ENCODE measurements around the gene FAM229A.
"Not testable (repeated sequence)": the region's sequence is repeated elsewhere in the genome, so short reads cannot be mapped to it uniquely, and the experiment has no call there.

Gene FAM229A

GRCh38 chr1:32377541-32378220 is 15.4 kb upstream of the FAM229A start:
- no peak for DNase-seq (ENCODE audit: extremely low read depth in 1 of 2, low read depth in 1 of 2)

GRCh38 chr1:32376199-32376598 is 13.9 kb upstream of the FAM229A start:
- no peak for DNase-seq (ENCODE audit: extremely low read depth in 1 of 2, low read depth in 1 of 2)

DNA sequence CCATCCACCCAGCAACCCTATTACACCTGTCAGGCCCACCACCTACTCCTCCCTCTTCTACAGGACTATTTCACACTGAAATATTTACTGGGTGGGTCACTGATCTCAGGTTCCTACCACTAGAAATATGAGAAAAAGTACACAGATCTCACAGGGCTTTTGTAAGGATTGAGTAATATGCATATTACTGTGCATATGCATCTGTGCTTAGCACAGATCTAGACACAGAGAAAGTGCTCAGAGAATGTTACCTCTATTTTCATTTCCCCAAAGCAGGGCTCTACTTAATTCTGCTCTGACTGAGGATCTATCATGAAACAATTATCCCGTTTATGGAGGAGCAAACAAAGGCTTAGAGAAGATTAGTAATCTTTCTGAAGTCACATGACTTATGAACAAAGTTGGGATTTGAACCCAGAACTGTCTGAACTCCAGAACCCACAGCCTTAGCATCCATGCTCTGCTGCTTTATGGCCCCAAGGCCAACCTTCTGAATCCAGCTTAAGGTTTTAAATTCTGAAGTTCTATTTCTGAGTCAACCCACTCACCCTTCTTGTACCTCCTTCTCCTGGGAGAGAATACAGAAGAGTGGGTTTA is 11.8 kb upstream of the FAM229A start:
- DNase-seq (ENCODE audit: extremely low read depth in 1 of 2, low read depth in 1 of 2), result no peak

DNA sequence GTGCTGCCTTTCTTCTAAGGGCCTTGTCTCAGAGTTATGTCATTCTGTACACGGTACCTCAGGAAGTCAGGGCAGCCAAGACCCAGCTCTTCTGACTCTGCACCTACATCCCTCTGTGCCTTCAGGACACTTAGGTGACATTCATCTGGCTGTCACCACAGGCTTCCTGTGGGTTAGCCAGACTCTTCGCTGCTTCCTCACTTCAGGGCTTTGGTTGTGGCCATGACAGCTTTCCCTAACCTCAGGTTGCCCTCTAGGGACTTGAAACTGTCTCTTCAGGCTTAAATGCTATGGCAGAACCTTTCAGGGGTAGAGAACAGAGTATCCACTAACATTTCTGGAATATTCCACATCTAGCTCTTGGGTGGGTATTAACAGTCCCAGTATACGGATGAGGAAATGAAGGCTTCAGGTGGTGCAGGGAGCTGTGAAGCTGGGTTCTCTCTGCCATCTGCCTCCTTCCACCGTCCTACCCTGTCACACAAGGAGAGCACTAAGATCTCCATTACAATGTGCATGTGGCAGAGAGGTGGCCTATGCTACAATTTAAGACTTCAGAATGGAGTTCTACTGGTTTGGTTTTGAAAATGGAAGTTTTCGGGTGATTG is 10.0 kb upstream of the FAM229A start:
- no peak for DNase-seq (ENCODE audit: extremely low read depth in 1 of 2, low read depth in 1 of 2)

DNA sequence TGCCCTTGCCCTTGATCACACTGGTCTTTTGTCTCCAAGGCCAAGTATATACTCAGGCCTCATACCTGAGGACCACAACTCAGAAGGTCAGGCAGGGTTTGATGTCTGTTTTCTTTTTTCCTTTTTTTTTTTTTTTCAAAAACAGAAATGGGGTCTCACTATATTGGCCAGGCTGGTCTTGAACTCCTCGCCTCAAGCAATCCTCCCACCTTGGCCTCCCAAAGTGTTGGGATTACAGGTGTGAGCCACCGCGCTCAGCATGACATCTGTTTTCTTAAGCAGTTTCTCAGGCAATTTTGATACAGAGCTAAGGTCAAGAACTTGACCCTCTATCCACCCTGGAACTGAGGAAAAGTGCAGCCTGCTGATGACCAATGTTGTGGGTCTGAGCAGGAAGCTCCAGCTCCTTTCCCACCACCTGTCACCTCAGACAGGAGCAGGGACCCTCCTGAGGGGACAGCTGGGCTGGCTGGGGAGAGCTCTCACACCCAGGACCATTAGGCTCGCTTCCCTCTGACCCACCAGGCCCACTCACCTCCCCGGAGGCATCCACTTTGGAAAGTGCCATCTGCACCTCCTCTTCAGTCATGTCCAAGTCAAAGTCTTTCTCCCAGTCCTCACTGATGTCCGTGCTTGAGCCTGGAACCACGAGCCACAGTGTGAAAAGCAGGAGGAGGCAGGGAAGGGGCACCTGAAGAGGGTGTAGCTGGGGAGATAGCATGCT is 5.8 kb upstream of the FAM229A start:
- DNase-seq (ENCODE audit: extremely low read depth in 1 of 2, low read depth in 1 of 2), result no peak

DNA sequence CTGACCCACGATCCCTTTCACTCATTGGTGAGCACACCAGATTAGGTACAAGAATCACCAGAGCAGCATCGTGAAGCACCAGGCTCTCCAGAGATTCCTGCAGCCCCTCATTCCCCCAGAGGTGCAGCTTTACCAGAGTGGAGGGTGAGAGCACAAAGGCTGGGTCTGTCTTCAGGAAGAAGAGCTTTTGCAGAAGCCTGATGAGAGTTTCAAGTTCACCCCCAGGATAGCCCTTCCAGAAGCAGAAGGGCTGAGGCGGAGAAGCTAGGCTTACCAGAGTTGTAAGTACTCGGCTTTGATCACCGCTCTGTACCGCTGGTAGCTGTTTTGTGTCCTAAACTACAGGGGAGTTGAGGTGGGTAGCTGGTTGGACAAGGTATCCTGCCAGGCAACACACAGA is 3.2 kb upstream of the FAM229A start:
- DNase-seq (ENCODE audit: extremely low read depth in 1 of 2, low read depth in 1 of 2), result no peak

DNA sequence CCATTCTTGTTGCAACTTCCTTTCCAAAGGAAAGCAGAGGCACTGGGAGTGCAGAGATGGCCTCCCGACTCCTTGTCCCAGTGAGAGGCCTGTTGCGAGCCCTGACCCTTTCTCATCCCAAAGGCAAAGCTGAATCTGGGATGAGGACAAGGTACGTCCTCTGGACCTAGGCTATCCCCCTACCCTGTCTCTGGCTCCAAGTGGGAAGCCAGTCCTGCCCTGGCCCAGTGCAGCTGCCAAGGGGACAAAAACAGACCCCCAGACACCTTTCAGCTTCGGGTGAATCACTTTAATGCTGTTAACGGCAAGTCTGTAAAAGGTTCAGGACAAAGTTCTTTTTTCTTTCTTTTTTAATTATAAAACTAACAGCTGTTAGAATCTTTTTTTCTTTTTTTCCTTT is 2.6 kb upstream of the FAM229A start:
- DNase-seq (ENCODE audit: extremely low read depth in 1 of 2, low read depth in 1 of 2), result no peak

- no peak for DNase-seq (ENCODE audit: extremely low read depth in 1 of 2, low read depth in 1 of 2)
Observed at GRCh38 chr1:32363713-32364112, 1.4 kb upstream of the FAM229A start.

- no peak for DNase-seq (ENCODE audit: extremely low read depth in 1 of 2, low read depth in 1 of 2)
Observed at GRCh38 chr1:32361674-32362473, 411 bp downstream of the FAM229A start.

DNA sequence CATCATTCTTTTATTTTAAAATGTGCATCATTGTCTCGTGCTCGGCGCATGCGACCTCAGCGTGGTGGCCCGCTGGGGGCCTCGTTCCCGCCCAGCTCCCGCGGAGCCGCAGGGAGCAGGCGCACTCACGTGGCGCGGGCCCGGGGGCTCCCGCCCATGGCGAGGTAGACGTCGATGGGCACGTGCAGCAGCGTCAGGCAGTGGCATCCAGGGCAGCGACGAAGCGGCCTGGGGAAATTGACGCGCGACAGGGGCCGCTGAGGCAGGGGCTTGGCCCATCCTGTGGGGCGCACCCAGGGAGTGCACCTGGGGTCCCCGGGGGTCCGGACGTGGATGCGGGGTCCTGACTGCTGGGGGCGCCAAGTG is 994 bp downstream of the FAM229A start:
- DNase-seq (ENCODE audit: extremely low read depth in 1 of 2, low read depth in 1 of 2), result no peak

DNA sequence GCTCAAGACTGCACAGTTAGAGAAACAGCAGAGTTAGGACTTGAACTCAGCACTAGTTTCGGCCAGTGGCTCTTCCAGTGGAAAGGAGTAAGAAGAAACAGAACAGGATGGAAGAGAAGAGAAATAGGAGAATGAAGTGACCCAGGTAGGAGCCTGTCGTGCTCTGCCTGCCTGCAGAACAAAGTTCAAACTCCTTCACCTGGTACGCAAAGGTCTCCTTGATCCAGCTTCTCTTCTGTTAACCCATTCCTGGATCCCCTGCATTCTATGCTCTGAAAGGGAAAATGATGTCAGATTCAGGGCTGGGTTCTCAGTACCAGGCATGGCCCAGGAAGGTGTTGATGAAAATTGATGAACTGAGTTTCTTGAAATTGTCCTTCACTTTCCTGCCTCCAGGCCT is 3.9 kb downstream of the FAM229A start:
- no peak for DNase-seq (ENCODE audit: extremely low read depth in 1 of 2, low read depth in 1 of 2)

- no peak for DNase-seq (ENCODE audit: extremely low read depth in 1 of 2, low read depth in 1 of 2)
Observed at GRCh38 chr1:32357614-32358013, 4.7 kb downstream of the FAM229A start.

DNA sequence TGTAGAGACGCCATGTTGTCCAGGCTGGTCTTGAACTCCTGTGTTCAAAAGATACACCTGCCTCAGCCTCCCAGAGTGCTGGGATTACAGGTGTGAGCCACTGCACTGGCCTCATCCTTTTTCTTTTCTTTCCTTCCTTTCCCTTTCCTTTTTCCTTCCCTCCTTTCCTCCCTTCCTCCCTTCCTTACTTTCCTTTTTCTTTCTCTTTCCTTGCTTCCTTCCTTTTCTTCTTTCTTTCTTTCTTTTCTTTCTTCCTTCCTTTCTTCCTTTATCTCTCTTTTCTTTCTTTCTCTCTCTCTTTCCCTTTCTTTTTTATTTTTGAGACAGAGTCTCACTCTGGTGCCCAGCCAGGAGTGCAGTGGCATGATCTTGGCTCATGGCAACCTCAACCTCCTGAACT is 5.8 kb downstream of the FAM229A start:
- DNase-seq (ENCODE audit: extremely low read depth in 1 of 2, low read depth in 1 of 2), result no peak

- not testable (repeated sequence) for DNase-seq (ENCODE audit: extremely low read depth in 1 of 2, low read depth in 1 of 2)
Observed at GRCh38 chr1:32355778-32356177, 6.5 kb downstream of the FAM229A start.

DNA sequence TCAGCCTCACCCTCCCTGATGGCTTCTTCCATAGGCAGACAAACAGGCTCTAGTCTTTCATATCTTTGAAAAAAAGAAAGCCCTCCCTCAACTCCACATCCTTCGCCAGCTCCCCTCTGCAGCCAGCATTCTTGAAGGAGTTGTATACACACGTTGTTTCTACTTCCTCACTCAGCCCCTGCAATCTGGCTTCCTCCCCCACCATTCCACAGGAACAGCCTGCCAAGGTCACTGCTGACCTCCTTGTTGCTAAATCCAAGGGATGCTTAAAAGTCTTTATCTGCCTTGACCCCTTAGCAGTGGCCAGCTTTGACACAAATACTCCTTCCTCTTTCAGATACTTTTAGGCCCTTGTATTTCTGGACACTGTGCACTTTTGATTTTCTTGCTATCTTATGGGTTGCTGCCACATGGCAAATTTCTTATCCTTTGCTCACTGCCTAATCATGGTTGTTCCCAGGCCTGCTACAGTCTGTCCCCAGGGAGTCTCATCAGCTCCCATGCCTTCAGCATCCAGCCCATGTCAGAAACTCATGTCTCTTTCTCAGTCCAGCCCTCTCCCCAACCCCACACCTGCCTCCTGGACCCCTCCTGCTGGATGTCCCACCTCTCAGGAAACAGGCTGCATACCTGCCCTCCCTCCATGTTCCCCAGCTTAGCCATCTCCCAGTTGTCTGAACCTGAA is 8.3 kb downstream of the FAM229A start:
- no peak for DNase-seq (ENCODE audit: extremely low read depth in 1 of 2, low read depth in 1 of 2)

DNA sequence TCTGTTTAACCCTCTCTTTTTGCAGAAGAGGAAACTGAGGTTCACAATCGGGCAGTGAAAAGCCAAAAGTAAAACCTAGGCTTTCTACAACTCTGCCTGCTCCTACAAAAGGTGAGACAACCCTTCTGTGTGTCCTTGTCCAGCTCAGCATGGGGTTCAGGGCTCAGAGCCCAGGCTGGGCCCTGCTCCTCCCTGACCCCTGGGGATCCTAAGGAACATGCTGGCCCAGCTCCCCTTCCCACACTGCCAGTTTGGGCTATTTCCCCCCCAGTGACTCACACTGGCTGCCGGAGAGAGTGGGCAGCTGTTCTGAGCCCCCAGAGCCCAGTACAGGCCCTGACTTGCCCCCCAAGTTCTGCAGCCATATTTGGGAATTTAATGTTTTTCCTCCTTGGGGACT is 8.9 kb downstream of the FAM229A start:
- no peak for DNase-seq (ENCODE audit: extremely low read depth in 1 of 2, low read depth in 1 of 2)

GRCh38 chr1:32352831-32353383 is 9.4 kb downstream of the FAM229A start:
- DNase-seq (ENCODE audit: extremely low read depth in 1 of 2, low read depth in 1 of 2), result no peak

- DNase-seq (ENCODE audit: extremely low read depth in 1 of 2, low read depth in 1 of 2), result no peak
Observed at GRCh38 chr1:32352239-32352745, 10.0 kb downstream of the FAM229A start.

- DNase-seq (ENCODE audit: extremely low read depth in 1 of 2, low read depth in 1 of 2), result peak; percentile 72 to 85
Observed at GRCh38 chr1:32351399-32352238, 10.7 kb downstream of the FAM229A start.

Data from activated CD8-positive, alpha-beta memory T cell treated with anti-CD3 and anti-CD28 coated beads for 1 hour (primary cell).